ENCODE results near the gene GLA. TPM values are rescaled to one million over a fixed set of nuclear protein-coding genes. Genes with fewer than 3 reads are reported as not detected.

Gene GLA
- total RNA-seq (ENCODE audit: low replicate concordance): 45.0 and 48.3 TPM in 2 replicates

- H3K9me3 Mint-ChIP-seq: peaks cover 5% of the 10 kb centered on the region
- peaks cover 74% of the 10 kb centered on the region for H3K79me2 ChIP-seq (ENCODE audit: low read depth)
Measured at GRCh38 chrX:101407748-101408531, at the start of gene GLA, which contains the start of gene HNRNPH2. Gene GLA (minus strand): TSS chrX:101407925. CDS start chrX:101407903, 22 bp downstream. Gene HNRNPH2 (plus strand): TSS chrX:101408222. CDS start chrX:101411989, 3,767 bp downstream.

GRCh38 chrX:101452056-101452455, 44.3 kb upstream of the GLA start:
- no peak overlapping the region for H2AFZ ChIP-seq (replicated peaks)

More at GRCh38 chrX:101407748-101408531, at the start of gene GLA, which contains the start of gene HNRNPH2:
- Histone ChIP-seq H2AFZ (replicated peaks) (peak within 1 kb of the TSS; percentile 81), H4K20me1 (ENCODE audit: low read depth) (no peaks in the 10 kb centered on the region), H3F3A (ENCODE audit: low read depth) (no peaks in the 10 kb centered on the region), H3K4me2 (peak within 1 kb of the TSS; percentile 74), H3K4me1 (no peaks in the 10 kb centered on the region), H3K36me3 (no peaks in the 10 kb centered on the region), H3K4me3 (peak within 1 kb of the TSS; percentile 74), H3K9me3 (ENCODE audit: low read depth) (no peaks in the 10 kb centered on the region), H3K27me3 (no peaks in the 10 kb centered on the region), H3K9ac (peak within 1 kb of the TSS; percentile 87), H3K27ac (peak within 1 kb of the TSS; percentile 92)
- H3K4me1 Mint-ChIP-seq: peaks cover 16% of the 10 kb centered on the region
- H3K27ac Mint-ChIP-seq: peak within 1 kb of the TSS; percentile 99
- TF ChIP-seq EZH2 (IDR thresholded peaks at IDR 0.05) (no peak), CTCF (IDR thresholded peaks at IDR 0.05) (peak; percentile 16), EZH2phosphoT487 (IDR thresholded peaks at IDR 0.05) (no peak)
- peaks cover 7% of the 10 kb centered on the region for H3K27me3 Mint-ChIP-seq (ENCODE audit: insufficient read depth, low read depth)
- H3K4me3 Mint-ChIP-seq: peak within 1 kb of the TSS; percentile 97
- peaks cover 4% of the 10 kb centered on the region for H3K36me3 Mint-ChIP-seq
- DNase-seq (ENCODE audit: low spot score): peak; percentile 95

DNA sequence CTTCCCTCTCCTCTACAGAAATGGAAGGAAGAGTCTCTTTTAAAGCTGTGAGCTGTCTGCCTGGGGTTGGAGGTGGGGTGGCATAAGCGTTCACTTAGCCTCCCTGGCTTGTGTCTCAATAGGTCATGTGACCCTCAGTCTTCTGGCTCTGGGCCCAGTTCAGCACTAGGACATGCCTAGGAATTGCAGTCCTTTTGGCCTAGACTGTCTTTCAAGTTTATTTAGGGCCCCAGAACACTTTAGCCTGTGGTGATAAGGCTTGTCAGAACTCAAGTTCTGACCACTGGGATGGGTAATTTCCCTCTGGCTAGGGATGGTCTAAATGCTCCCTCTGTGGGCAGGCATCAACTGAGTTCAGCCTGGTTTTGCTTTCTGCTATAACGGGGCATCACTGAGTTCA, 43.2 kb upstream of the GLA start:
- Histone ChIP-seq H3K36me3 (no peaks in the 10 kb centered on the region), H3K9ac (no peak overlapping the region), H2AFZ (replicated peaks) (no peak overlapping the region), H3K4me3 (no peak overlapping the region), H3F3A (ENCODE audit: low read depth) (no peaks in the 10 kb centered on the region), H3K27me3 (no peaks in the 10 kb centered on the region), H3K79me2 (ENCODE audit: low read depth) (no peaks in the 10 kb centered on the region), H4K20me1 (ENCODE audit: low read depth) (no peaks in the 10 kb centered on the region), H3K27ac (no peak overlapping the region), H3K4me2 (no peak overlapping the region), H3K4me1 (no peaks in the 10 kb centered on the region), H3K9me3 (ENCODE audit: low read depth) (no peaks in the 10 kb centered on the region)
- Mint-ChIP-seq H3K9me3 (no peaks in the 10 kb centered on the region), H3K4me1 (no peaks in the 10 kb centered on the region), H3K27me3 (ENCODE audit: insufficient read depth, low read depth) (no peaks in the 10 kb centered on the region), H3K27ac (no peak overlapping the region), H3K4me3 (no peak overlapping the region), H3K36me3 (peaks cover 12% of the 10 kb centered on the region)
- DNase-seq (ENCODE audit: low spot score): no peak
- TF ChIP-seq EZH2phosphoT487 (IDR thresholded peaks at IDR 0.05) (no peak), EZH2 (IDR thresholded peaks at IDR 0.05) (no peak), CTCF (IDR thresholded peaks at IDR 0.05) (no peak)

More at GRCh38 chrX:101452056-101452455, 44.3 kb upstream of the GLA start:
- DNase-seq (ENCODE audit: low spot score): no peak
- Histone ChIP-seq H3F3A (ENCODE audit: low read depth) (no peaks in the 10 kb centered on the region), H3K4me1 (no peaks in the 10 kb centered on the region), H3K27me3 (no peaks in the 10 kb centered on the region), H3K9me3 (ENCODE audit: low read depth) (no peaks in the 10 kb centered on the region), H3K4me2 (no peak overlapping the region), H3K9ac (no peak overlapping the region), H4K20me1 (ENCODE audit: low read depth) (no peaks in the 10 kb centered on the region), H3K36me3 (no peaks in the 10 kb centered on the region), H3K4me3 (no peak overlapping the region), H3K27ac (no peak overlapping the region), H3K79me2 (ENCODE audit: low read depth) (no peaks in the 10 kb centered on the region)
- Mint-ChIP-seq H3K4me3 (no peak overlapping the region), H3K27me3 (ENCODE audit: insufficient read depth, low read depth) (no peaks in the 10 kb centered on the region), H3K36me3 (peaks cover 12% of the 10 kb centered on the region), H3K4me1 (no peaks in the 10 kb centered on the region), H3K27ac (no peak overlapping the region), H3K9me3 (no peaks in the 10 kb centered on the region)
- no peak for TF ChIP-seq EZH2phosphoT487 (IDR thresholded peaks at IDR 0.05)
- no peak for TF ChIP-seq CTCF (IDR thresholded peaks at IDR 0.05)
- TF ChIP-seq EZH2 (IDR thresholded peaks at IDR 0.05): no peak
